ENCODE measurements around the gene RALGPS1.

GRCh38 chr9:127252410-127253318 is 338.1 kb downstream of the RALGPS1 start:
- TF ChIP-seq POLR2A (IDR thresholded peaks at IDR 0.05) (no peak), CTCF (IDR thresholded peaks at IDR 0.05 in 4 of 5, conservative IDR thresholded peaks at IDR 0.05 in 1 of 5) (no peak)

All from gastrocnemius medialis (tissue), 4 donors.